K562 (cell line): ENCODE results near the gene AMBRA1. TPM values are rescaled to one million over a fixed set of nuclear protein-coding genes. Genes with fewer than 3 reads are reported as not detected.
A peak's percentile ranks its signal among the peaks of the same experiment; 100 is the strongest.

Experiments
- BCLAF1 ChIP-seq, 2 experiments: fragments of 450-650 bp in 1 of 2; IDR thresholded peaks; 2 replicates each; pipeline ENCODE4 v1.6.1; 2011 to 2017; ENCODE audit warnings: low read depth in 2 of 2, antibody characterized with exemption in 1 of 2, borderline replicate concordance in 1 of 2, low read length in 1 of 2, mild to moderate bottlenecking in 1 of 2, mixed read lengths in 1 of 2; ENCODE audit not compliant: control insufficient read depth in 1 of 2
- FUS ChIP-seq: fragments of 200-400 bp; formaldehyde crosslinking; optimal IDR thresholded peaks from 2 replicates; pipeline ENCODE3; 2017; ENCODE audit warnings: low read depth, low read length
- HMGN3 ChIP-seq: IDR thresholded peaks from 2 replicates; pipeline ENCODE4 v1.6.1; 2011; ENCODE audit warnings: borderline replicate concordance, low read depth, mild to moderate bottlenecking, mixed read lengths, low read length; ENCODE audit not compliant: insufficient read length; ENCODE audit errors: extremely low read depth
- MYC ChIP-seq, 2 experiments: fragments of 250-450 bp in 1 of 2; sonication (Bioruptor Pico) in 1 of 2; IDR thresholded peaks; 2 replicates each; pipeline versions ENCODE4 v1.5.1 to v1.6.1; 2012 to 2021; ENCODE audit warnings: low read depth in 2 of 2, borderline replicate concordance in 1 of 2, improper control_type of control experiment in 1 of 2, low read length in 1 of 2, mild to moderate bottlenecking in 1 of 2, moderate library complexity in 1 of 2
- NCOA6 ChIP-seq: fragments of 450-650 bp; IDR thresholded peaks from 2 replicates; pipeline ENCODE4 v1.6.1; 2017; ENCODE audit warnings: mild to moderate bottlenecking
- NR2F6 ChIP-seq: fragments of 450-650 bp; formaldehyde crosslinking; IDR thresholded peaks from 2 replicates; pipeline ENCODE4 v1.4.0; 2020; ENCODE audit warnings: mild to moderate bottlenecking
- STAT6 ChIP-seq: sonication (generic); formaldehyde crosslinking; IDR thresholded peaks from 2 replicates; pipeline ENCODE4 v1.8.1; 2023; ENCODE audit warnings: mild to moderate bottlenecking, missing genetic modification reagents
- TRIM28 ChIP-seq: fragments of 450-650 bp; IDR thresholded peaks from 2 replicates; pipeline ENCODE4 v1.6.1; 2017
- ZNF263 ChIP-seq: sonication (generic); formaldehyde crosslinking; IDR thresholded peaks from 2 replicates; pipeline ENCODE4 v1.8.0; 2022; ENCODE audit warnings: mild to moderate bottlenecking, missing genetic modification reagents, borderline replicate concordance
- ZNF408 ChIP-seq: fragments of 250-450 bp; sonication (Bioruptor Pico); IDR thresholded peaks from 2 replicates; pipeline ENCODE4 v1.4.0; 2020; ENCODE audit warnings: low read depth, mild to moderate bottlenecking, moderate library complexity
- polyA plus RNA-seq, 8 experiments: library from polyadenylated mRNA; depleted of rRNA in 4 of 8; stranded (reverse) in 5 of 8; unstranded in 3 of 8; fragments of >200 nt; fragmentation: Nextera tagmentation in 2 of 8; fragmentation: Illumina TruSeq in 1 of 8; extraction: Ambion mirVana in 2 of 8; extraction: Trizol in 1 of 8; gene quantifications; 2 replicates each; pipeline versions ENCODE4 v1.2.1 to v1.2.3, GENCODE V29; 2011 to 2014; ENCODE audit warnings: inconsistent platforms in 1 of 8, missing spikeins in 1 of 8
- total RNA-seq, 7 experiments: library from RNA; depleted of rRNA in 6 of 7; stranded (reverse); fragments of >200 nt in 6 of 7; fragmentation: Illumina TruSeq in 2 of 7; extraction: Trizol in 2 of 7; gene quantifications; 2 replicates each; pipeline versions ENCODE4 v1.2.1 to v1.2.3, GENCODE V29; 2011 to 2021; ENCODE audit warnings: low replicate concordance in 1 of 7
- TF ChIP-seq, protein P1 (sequence below): IDR thresholded peaks from 2 replicates; pipeline ENCODE4 v1.6.1; 2014; ENCODE audit warnings: antibody characterized with exemption
- TF ChIP-seq, protein P2 (sequence below), 2 experiments: fragments of 450-650 bp; IDR thresholded peaks; 2 replicates each; pipeline ENCODE4 v1.6.1; 2018; ENCODE audit warnings: mild to moderate bottlenecking in 2 of 2, low read depth in 1 of 2; ENCODE audit not compliant: partially characterized antibody in 2 of 2

The AMBRA1 gene
- total and polyA plus RNA-seq, 9 of the 15 experiments (the other 6 are each of a cell fraction or from before 2014, with no cell fraction given), result 0.15 to 24.5 (median 13.0) TPM

DNA sequence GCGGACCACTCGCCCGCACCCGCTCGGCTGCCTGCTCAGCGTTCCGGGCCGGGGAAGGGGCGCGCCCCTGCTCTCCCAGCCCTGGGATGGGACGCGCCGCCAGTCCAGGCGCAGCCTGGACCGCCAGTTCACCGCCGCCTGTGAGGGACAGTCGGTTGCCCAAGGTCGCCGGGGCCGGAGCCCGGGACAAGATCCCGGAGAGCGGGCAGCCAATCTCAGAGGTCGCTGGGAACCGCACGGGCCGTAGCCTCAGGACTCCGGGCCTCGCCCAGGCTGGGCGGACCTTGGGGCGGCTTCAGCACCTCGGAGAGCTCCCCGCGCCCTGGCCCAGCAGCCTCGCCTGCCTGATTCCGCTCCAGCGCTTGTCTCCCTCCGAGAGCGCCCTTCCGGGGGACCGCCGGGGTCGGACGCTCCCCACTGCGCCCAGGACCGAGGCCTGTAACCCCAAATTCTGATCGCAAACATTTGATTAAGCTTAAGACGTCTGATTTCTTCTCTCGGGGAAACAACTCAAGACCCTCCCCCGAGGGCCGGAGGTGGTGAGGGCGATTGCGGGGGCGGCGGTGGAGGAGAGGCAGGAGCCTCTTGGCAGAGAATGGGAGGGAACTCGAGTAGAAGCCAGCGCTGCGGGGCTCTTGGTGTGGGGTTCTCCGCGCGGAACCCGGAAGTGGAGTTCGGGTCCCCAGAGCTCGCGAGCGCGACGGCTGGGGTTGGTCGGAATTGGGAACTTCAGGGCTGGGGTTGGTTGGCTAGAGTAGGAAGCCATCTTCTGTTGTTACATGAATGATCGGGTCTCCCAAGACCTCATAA, 201.2 kb downstream of the AMBRA1 start (continued):
- TF ChIP-seq NR2F6 (CRISPR knock-in tag), result no peak
- TF ChIP-seq ZNF408 (CRISPR knock-in tag), result no peak
- TF ChIP-seq HMGN3, result peak; percentile 28
- no peak for TF ChIP-seq TRIM28
- TF ChIP-seq ZNF263, result peak; percentile 83
- TF ChIP-seq STAT6 (CRISPR knock-in tag), result peak; percentile 42; the same call in 1 of the 2 replicates
- peak; percentile 55; the same call in 1 of the 2 replicates for TF ChIP-seq MYC (IDR thresholded peaks at IDR 0.05; ENCODE audit: low read depth, low read length)
- no peak for TF ChIP-seq MYC (CRISPR knock-in tag; IDR thresholded peaks at IDR 0.05; ENCODE audit: borderline replicate concordance, low read depth)
- peak; percentile 82 for TF ChIP-seq FUS
- TF ChIP-seq NCOA6, result peak; percentile 79
- TF ChIP-seq, protein P1, sequence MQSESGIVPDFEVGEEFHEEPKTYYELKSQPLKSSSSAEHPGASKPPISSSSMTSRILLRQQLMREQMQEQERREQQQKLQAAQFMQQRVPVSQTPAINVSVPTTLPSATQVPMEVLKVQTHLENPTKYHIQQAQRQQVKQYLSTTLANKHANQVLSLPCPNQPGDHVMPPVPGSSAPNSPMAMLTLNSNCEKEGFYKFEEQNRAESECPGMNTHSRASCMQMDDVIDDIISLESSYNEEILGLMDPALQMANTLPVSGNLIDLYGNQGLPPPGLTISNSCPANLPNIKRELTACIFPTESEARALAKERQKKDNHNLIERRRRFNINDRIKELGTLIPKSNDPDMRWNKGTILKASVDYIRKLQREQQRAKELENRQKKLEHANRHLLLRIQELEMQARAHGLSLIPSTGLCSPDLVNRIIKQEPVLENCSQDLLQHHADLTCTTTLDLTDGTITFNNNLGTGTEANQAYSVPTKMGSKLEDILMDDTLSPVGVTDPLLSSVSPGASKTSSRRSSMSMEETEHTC, result no peak
- no peak for TF ChIP-seq BCLAF1 (IDR thresholded peaks at IDR 0.05; ENCODE audit: borderline replicate concordance in 1 of 2, control insufficient read depth in 1 of 2, low read depth in 2 of 2, low read length in 1 of 2)
- TF ChIP-seq, protein P2, sequence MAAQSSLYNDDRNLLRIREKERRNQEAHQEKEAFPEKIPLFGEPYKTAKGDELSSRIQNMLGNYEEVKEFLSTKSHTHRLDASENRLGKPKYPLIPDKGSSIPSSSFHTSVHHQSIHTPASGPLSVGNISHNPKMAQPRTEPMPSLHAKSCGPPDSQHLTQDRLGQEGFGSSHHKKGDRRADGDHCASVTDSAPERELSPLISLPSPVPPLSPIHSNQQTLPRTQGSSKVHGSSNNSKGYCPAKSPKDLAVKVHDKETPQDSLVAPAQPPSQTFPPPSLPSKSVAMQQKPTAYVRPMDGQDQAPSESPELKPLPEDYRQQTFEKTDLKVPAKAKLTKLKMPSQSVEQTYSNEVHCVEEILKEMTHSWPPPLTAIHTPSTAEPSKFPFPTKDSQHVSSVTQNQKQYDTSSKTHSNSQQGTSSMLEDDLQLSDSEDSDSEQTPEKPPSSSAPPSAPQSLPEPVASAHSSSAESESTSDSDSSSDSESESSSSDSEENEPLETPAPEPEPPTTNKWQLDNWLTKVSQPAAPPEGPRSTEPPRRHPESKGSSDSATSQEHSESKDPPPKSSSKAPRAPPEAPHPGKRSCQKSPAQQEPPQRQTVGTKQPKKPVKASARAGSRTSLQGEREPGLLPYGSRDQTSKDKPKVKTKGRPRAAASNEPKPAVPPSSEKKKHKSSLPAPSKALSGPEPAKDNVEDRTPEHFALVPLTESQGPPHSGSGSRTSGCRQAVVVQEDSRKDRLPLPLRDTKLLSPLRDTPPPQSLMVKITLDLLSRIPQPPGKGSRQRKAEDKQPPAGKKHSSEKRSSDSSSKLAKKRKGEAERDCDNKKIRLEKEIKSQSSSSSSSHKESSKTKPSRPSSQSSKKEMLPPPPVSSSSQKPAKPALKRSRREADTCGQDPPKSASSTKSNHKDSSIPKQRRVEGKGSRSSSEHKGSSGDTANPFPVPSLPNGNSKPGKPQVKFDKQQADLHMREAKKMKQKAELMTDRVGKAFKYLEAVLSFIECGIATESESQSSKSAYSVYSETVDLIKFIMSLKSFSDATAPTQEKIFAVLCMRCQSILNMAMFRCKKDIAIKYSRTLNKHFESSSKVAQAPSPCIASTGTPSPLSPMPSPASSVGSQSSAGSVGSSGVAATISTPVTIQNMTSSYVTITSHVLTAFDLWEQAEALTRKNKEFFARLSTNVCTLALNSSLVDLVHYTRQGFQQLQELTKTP (IDR thresholded peaks at IDR 0.05; ENCODE audit: low read depth in 1 of 2, partially characterized antibody in 2 of 2), result peak in 1 of 2 experiments; percentile 92
